ENCODE results near the gene SGPL1.

DNA sequence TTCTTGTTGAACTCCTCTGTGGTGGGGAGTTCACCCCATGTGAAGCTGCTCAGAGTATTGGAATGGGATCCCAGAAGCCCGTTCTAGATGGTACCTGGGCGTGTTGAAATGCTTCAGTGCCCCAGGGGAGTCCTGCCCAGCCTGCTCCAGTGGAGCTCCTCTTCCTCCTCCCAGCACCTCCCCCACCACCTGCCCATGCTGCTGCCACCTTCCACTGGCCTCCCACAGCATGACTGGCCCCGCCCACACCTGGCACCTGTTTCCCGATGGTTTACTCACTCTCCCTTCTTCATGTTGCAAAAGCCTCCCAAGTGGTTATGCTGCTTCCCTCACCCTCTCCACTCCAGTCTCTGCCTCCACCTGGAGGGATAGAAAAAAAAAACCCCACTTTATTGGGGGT is 104.8 kb downstream of the SGPL1 start:
- TF ChIP-seq, protein P1, sequence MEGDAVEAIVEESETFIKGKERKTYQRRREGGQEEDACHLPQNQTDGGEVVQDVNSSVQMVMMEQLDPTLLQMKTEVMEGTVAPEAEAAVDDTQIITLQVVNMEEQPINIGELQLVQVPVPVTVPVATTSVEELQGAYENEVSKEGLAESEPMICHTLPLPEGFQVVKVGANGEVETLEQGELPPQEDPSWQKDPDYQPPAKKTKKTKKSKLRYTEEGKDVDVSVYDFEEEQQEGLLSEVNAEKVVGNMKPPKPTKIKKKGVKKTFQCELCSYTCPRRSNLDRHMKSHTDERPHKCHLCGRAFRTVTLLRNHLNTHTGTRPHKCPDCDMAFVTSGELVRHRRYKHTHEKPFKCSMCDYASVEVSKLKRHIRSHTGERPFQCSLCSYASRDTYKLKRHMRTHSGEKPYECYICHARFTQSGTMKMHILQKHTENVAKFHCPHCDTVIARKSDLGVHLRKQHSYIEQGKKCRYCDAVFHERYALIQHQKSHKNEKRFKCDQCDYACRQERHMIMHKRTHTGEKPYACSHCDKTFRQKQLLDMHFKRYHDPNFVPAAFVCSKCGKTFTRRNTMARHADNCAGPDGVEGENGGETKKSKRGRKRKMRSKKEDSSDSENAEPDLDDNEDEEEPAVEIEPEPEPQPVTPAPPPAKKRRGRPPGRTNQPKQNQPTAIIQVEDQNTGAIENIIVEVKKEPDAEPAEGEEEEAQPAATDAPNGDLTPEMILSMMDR (IDR thresholded peaks at IDR 0.05): no peak
- no peak for TF ChIP-seq EP300 (IDR thresholded peaks at IDR 0.05; ENCODE audit: low read depth)
- no peak for TF ChIP-seq POLR2A (IDR thresholded peaks at IDR 0.05)
